Mucosa of stomach (tissue), 1 donor: ENCODE data around the gene PREX1.
"Not testable (repeated sequence)": the region's sequence is repeated elsewhere in the genome, so short reads cannot be mapped to it uniquely, and the experiment has no call there.

Experiments
- H3K27me3 ChIP-seq: one replicate; pipeline ENCODE4 v1.7.0; 2013; ENCODE audit warnings: mild to moderate bottlenecking, low read length; ENCODE audit not compliant: control insufficient read depth, insufficient read depth
- H3K36me3 ChIP-seq: one replicate; pipeline ENCODE4 v1.7.0; 2013; ENCODE audit warnings: low read length; ENCODE audit not compliant: control insufficient read depth, insufficient read depth
- H3K4me1 ChIP-seq: one replicate; pipeline ENCODE4 v1.7.0; 2013; ENCODE audit warnings: mild to moderate bottlenecking, low read length; ENCODE audit not compliant: control insufficient read depth, insufficient read depth
- H3K4me3 ChIP-seq: one replicate; pipeline ENCODE4 v1.7.0; 2013; ENCODE audit warnings: low read length
- H3K9ac ChIP-seq: one replicate; pipeline ENCODE4 v1.7.0; 2013; ENCODE audit warnings: mild to moderate bottlenecking, low read length, moderate library complexity
- H3K9me3 ChIP-seq: one replicate; pipeline ENCODE4 v1.7.0; 2013; ENCODE audit warnings: mild to moderate bottlenecking, low read length, moderate library complexity; ENCODE audit not compliant: control insufficient read depth
- donor health status: Pancreatic carcinoma.

PREX1 gene

DNA sequence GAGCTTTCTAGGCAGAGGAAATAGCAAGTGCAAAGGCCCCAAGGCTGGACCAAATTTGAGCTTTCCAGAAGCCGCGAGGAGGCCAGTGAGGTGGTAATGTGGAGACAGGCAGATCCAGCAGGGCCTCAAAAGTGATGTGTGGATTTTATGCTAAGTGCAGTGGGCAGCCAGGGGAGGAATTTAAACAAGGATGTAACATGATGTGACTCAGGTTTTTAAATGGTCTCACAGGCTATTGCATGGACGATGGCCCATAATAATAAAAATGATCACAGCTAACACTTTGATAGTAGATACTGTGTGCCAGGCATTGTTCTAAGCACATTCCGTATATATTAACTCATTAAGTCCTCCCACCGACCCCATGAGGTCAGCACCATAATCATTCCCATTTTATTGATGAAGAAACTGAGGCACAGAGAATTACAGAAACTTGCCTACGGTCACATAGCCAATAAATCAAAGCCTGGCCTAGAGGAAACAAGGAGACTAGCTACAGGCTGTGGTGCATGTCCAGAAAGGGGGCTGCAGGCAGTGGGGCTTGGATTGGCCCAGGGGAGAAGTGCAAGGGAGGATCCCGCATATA lies 18.0 kb upstream of the PREX1 start:
- no peak overlapping the region for H3K9ac ChIP-seq
- H3K9me3 ChIP-seq = no peaks in the 10 kb centered on the region
- peaks cover 7% of the 10 kb centered on the region for H3K4me1 ChIP-seq
- no peak overlapping the region for H3K4me3 ChIP-seq
- H3K27me3 ChIP-seq = peaks cover 11% of the 10 kb centered on the region
- no peaks in the 10 kb centered on the region for H3K36me3 ChIP-seq

DNA sequence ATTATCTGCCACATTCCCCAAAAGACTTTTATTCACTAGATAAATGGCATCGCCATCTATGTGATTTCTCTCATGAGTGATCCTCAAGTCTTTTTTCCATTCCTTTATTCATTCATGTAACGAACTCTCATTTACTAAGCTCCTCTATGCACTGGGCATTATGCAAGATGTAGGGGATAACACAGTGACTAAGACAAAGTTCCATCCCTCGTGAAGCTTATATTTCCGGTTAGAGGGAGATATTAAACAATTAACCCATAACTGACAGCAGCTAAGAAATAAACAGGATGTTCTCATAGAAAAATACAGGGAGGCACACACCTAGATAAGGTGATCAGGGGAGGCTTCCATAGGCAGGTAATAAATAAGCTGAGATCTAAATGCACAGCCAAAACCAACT lies 17.2 kb upstream of the PREX1 start:
- Histone ChIP-seq H3K4me1 (peaks cover 7% of the 10 kb centered on the region), H3K9me3 (no peaks in the 10 kb centered on the region), H3K27me3 (peaks cover 11% of the 10 kb centered on the region), H3K4me3 (no peak overlapping the region), H3K36me3 (no peaks in the 10 kb centered on the region), H3K9ac (no peak overlapping the region)

DNA sequence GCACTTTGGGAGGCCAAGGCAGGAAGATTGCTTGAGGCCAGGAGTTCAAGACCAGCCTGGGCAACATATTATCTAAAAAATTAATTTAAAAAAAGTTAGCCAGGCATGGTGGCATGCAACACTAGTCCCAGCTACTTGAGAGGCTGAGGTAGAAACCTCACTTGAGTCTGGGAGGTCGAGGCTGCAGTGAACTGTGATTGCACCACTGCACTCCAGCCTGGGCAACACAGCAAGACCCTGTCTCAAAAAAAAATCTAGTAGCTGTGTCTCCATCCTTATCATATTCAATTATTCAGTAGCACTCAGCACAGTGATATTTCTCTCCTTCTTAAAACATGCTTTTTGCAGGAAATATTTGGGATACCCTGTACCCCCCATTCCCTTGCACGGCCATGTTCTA lies 16.1 kb upstream of the PREX1 start:
- H3K27me3 ChIP-seq, H3K9me3 ChIP-seq, H3K4me1 ChIP-seq, H3K4me3 ChIP-seq, H3K36me3 ChIP-seq, H3K9ac ChIP-seq: not testable (repeated sequence)

DNA sequence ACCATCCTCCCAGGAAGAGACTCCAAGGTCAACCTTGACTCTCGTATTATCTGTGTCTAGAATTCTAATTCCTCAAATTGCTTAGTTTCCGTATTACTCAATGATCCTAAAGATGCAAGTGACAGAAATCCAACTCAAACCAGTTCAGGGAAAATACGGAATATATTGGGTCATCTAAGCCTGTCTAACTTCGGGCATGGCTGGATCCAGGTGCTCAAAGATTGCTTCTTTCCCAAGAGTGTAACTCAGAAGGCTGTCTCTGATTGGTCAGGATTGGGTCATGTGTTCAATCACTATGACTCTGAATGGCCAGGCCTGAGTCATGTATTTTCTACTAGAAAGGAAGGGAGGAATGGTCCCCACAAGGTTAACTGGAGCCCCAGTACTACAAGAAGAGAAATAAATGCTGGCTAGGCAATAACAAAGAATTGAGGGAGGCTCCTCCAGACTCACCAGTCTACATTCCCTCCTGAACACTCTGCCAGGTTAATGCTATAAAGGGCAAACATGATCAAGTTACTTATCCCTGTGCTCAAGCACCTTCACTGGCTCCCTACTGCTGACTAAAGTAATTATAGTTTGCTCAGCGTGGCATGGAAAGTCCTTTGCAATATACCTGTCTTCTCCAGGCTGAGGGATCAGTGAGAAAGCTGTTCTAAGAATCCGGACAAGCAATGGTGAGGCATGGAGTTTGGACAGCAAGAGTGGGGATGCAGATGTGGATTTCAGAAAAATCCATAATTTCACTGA lies 15.4 kb upstream of the PREX1 start:
- no peaks in the 10 kb centered on the region for H3K9me3 ChIP-seq
- peaks cover 7% of the 10 kb centered on the region for H3K4me1 ChIP-seq
- H3K9ac ChIP-seq = no peak overlapping the region
- H3K4me3 ChIP-seq = no peak overlapping the region
- H3K36me3 ChIP-seq = no peaks in the 10 kb centered on the region
- peaks cover 7% of the 10 kb centered on the region for H3K27me3 ChIP-seq

DNA sequence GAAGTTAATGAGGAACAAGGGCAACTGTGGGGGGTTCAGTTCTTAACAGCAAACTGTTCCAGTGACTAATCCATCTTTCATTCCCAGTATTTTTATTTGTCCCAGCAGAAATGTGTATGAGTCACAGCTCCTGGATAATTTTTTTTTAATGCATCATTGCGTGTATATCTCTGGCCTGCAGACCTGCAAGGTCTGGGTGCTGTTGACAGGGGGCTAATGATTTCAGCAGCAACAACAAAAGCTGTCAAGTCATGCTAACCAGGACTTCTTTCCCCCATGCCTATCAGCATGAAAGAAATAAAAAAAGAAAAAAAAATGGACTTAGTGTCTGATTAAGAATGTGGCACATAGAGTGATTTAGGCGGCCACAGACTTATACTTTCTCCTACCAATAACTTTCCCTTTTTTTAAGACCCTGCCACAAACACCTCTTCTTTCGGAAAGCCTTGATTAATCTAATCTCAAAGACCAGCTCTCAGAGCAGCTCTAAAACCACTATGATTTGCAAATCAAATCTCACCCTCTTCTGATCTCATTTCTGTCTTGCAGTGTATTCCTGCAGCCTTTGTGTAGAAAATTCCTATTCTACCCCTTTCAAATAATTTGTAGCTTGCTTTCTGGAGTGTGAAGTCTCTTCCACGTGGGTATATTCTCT lies 14.2 kb upstream of the PREX1 start:
- no peaks in the 10 kb centered on the region for H3K36me3 ChIP-seq
- no peak overlapping the region for H3K9ac ChIP-seq
- peaks cover 7% of the 10 kb centered on the region for H3K4me1 ChIP-seq
- no peaks in the 10 kb centered on the region for H3K9me3 ChIP-seq
- peaks cover 7% of the 10 kb centered on the region for H3K27me3 ChIP-seq
- H3K4me3 ChIP-seq = no peak overlapping the region

DNA sequence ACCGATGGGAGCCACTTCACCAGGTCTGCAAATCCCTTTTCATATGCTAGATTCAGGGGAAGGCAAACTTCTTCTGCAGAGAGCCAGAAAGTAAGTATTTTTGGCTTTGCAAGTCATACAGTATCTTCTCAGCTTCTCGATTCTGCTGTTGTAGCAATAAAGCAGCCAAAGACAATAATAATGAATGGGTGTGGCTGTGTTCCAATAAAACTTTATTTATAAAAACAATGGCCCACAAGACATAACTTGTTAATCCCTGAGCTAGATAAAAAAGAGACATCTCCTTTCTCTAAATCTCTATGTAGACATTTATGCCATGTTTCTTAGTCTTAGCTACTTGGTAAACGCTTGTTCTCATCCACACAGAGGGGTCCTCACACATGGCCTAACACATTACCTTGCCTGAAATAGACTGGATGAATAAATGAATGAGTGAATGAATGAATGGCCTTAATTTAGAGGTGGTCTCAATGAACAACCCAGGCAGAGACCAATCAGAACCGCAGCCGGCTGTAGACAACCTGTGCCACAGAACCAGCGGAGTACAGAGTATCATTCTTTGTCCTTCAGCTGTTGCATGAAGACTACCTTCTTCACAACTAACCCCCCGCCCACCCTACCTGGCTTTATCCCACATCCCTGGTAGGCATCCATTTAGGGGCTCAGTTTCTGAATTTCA lies 13.5 kb upstream of the PREX1 start:
- Histone ChIP-seq H3K9ac (no peak overlapping the region), H3K4me3 (no peak overlapping the region), H3K36me3 (no peaks in the 10 kb centered on the region), H3K27me3 (peaks cover under 1% of the 10 kb centered on the region), H3K9me3 (no peaks in the 10 kb centered on the region), H3K4me1 (peaks cover under 1% of the 10 kb centered on the region)

DNA sequence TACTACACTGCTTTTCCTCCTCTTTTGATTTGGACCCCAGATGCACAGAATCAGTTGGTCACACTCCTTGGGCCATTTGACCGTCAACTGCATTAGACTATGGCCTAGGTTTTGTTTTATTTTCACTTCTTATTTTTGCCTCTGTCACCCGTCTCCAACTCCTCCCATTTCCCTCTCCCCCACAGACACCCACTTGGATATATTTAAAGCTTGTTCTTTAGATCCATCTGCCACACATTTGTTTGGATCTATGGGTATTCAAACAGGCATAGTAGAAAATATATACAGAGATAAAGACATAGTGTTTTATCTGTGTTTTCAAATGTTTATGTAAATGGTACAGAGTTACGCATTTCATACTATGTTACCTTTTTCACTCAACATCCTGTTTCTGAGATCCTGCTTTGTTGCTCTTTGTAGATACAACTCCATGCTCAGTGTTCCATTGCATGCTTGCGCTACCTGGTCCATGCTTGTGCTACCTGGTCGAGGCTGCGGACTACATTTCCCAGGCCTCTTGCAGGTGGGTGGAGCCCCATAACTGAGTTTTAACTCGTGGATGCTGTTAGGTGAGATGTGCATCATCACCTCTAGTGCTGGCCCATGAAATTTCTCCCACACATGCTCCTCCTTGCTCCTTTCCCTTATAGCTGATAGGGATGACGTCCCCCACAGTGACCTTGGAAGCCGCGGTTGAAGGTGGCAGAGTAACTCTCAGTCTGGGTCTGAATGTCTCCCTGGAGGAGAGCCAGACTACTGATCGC lies 11.5 kb upstream of the PREX1 start:
- no peaks in the 10 kb centered on the region for H3K4me1 ChIP-seq
- H3K27me3 ChIP-seq = no peaks in the 10 kb centered on the region
- H3K36me3 ChIP-seq = no peaks in the 10 kb centered on the region
- H3K9me3 ChIP-seq = no peaks in the 10 kb centered on the region
- H3K9ac ChIP-seq = no peak overlapping the region
- no peak overlapping the region for H3K4me3 ChIP-seq

DNA sequence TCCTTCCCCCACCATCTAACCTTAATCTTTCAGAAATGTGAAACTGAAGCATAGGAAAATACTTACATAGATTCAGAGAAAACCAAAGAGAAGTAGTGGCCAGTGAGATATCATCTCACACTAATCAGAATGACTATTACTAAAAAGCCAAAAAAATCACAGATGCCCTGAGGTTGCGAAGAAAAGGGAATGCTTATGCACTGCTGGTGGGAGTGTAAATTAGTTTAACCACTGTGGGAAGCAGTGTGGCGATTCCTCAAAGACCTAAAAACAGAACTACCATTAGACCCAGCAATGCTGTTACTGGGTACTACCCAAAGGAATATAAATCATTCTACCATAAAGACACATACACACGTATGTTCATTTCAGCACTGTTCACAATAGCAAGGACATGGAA lies 9.2 kb upstream of the PREX1 start:
- Histone ChIP-seq H3K4me1 (peaks cover under 1% of the 10 kb centered on the region), H3K4me3 (no peak overlapping the region), H3K9ac (no peak overlapping the region), H3K27me3 (no peaks in the 10 kb centered on the region), H3K36me3 (no peaks in the 10 kb centered on the region), H3K9me3 (no peaks in the 10 kb centered on the region)

DNA sequence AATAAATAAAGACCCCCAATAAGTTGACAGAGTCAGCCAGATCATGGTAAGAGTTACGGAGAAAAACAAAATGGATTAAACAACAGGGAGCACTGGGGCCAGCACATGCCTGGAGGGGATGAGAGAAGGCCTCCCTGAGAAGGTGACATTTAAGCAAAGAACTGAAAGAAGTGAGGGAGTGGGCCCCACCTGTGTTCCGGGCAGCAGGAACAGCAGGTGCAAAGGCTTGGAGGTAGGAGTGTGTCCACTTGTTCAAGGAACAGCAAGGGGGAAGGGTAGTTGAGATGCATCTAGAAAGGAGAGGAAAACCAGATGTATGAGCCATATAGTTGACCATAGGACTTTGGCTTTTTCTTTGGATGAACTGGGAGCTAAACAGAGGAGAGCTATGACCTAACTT lies 7.6 kb upstream of the PREX1 start:
- Histone ChIP-seq H3K36me3 (no peaks in the 10 kb centered on the region), H3K4me1 (peaks cover 10% of the 10 kb centered on the region), H3K9me3 (no peaks in the 10 kb centered on the region), H3K9ac (no peak overlapping the region), H3K4me3 (no peak overlapping the region), H3K27me3 (no peaks in the 10 kb centered on the region)

DNA sequence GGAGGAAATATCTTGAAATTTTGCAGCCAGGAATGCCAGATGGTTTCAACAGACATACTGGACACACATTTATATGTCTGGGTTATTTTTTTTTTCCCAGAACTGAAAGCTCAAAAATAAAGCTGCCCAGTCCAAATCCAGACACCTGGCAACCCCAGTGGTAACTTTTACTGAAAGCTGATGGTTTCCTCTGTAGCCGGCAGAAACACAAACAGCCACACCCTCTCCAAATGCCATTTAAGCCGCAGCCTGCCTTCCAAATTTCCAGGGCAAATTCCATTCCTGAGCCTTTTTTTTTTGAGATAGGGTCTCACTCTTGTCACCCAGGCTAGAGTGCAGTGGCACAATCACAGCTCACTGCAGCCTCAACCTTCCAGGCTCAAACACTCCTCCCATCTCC lies 6.5 kb upstream of the PREX1 start:
- no peaks in the 10 kb centered on the region for H3K27me3 ChIP-seq
- H3K4me3 ChIP-seq = no peak overlapping the region
- no peaks in the 10 kb centered on the region for H3K9me3 ChIP-seq
- H3K36me3 ChIP-seq = no peaks in the 10 kb centered on the region
- peaks cover 10% of the 10 kb centered on the region for H3K4me1 ChIP-seq
- no peak overlapping the region for H3K9ac ChIP-seq

DNA sequence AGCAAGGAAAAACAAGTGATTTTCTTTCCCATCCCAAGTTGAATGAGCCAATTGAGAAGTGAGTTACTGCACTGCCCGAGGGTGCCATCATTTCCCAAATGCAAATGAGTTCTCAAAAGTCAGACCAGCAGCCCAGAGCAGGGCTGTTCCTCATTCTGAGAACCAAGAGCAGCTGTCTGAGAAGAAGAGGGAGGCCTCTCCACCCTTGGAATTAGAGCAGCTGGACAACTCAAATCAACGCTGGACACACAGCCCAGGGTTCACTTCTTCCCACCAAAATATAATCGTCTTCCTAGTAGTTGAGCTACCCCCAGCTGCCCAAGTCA lies 4.6 kb upstream of the PREX1 start:
- Histone ChIP-seq H3K36me3 (no peaks in the 10 kb centered on the region), H3K9me3 (no peaks in the 10 kb centered on the region), H3K4me1 (peaks cover 10% of the 10 kb centered on the region), H3K27me3 (no peaks in the 10 kb centered on the region), H3K9ac (no peak overlapping the region), H3K4me3 (no peak overlapping the region)
